Hematopoietic multipotent progenitor cell treated with erythropoietin and hydrocortisone succinate and interleukin-3 and kit ligand, for 17 days (in vitro differentiated cells): ENCODE data around the gene PAOX.

ENCODE experiments used
- DNase-seq: peaks from one replicate; pipeline ENCODE4 v3.0.0-alpha.2; 2015; ENCODE audit warnings: low spot score

The PAOX gene

DNA sequence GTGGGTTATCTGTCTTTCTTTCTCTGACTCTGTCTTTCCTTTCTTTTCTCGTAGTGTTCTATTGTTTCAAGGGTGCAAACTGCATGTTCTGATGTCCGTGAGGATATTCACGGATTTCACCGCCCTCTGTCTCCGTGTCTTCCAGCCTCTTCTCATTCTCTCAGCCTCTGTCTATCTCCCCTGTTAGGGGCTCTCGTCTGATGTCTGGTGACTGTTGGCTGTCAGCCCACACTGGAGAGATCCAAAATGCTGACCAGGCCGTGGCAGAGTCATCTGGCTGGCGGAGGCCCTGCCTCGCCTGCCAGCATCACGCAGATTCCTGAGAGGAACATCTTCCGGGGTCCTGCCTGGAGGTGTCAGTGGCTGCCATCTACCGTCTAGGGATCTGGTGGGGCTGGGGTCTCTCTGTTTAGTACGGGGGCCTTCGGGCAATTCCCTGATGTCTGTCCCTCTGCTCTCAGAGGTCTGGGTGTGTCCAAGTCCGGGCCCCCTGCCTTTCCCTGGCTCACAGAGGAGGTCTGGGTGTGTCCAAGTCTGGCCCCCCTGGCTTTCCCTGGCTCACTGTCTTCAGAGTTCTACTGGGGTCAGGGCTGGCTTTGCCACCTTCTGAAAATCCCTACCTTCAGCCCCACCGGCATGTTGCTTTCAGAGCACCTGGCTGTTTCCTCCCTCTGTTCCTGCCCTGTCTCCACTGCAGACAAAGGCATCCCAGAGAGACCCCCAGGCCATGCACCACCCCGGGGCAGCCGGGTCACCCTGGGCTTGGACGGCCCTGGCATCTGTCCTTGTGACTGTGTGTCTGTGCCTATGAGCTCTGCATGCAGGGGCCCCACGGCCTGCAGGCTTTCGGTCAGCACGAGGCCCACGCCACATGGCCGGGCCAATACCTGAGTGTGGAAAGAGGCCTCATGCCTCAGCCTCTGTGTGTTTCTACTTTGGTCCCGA is 60.7 kb downstream of the PAOX start:
- no peak for DNase-seq

DNA sequence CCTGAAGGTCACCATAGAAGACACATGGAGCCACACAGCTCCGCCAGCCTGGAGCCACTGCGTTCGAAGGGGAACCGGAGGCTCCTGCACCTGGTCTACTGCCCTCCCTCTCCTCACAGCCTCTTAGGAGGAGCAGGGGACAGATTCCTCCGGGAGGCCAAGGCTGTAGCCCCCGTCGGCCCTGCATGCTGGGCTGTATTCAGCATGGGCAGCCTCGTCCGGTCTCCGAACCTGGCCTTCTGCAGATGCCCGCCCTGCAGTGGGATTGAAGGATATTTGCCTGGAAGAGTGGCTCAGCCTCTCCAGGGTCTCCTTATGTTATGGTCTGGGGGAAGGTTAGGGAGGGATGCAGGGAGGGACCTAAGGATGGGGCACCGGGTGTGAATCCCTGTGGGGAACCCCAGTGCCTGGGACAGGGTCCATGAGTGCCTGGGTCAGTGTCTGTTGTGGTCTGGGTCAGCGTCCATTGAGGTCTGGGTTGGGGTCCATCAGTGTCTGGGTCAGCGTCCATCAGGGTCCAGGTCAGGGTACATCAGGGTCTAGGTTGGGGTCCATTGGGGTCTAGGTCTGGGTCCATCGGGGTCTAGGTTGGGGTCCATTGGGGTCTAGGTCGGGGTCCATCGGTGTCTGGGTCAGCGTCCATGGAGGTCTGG is 61.7 kb downstream of the PAOX start:
- no peak for DNase-seq
